Activated CD4-positive, alpha-beta T cell treated with anti-CD3 and anti-CD28 coated beads, Interleukin-2, amount 50 U/mL, for 1 hour (primary cell): Measurements from ENCODE around the gene PAQR7.
"Not testable (repeated sequence)": the region's sequence is repeated elsewhere in the genome, so short reads cannot be mapped to it uniquely, and the experiment has no call there.

ENCODE experiments used
- DNase-seq: peaks from one replicate; pipeline ENCODE4 v3.0.0-alpha.2; 2020

Gene PAQR7

DNA sequence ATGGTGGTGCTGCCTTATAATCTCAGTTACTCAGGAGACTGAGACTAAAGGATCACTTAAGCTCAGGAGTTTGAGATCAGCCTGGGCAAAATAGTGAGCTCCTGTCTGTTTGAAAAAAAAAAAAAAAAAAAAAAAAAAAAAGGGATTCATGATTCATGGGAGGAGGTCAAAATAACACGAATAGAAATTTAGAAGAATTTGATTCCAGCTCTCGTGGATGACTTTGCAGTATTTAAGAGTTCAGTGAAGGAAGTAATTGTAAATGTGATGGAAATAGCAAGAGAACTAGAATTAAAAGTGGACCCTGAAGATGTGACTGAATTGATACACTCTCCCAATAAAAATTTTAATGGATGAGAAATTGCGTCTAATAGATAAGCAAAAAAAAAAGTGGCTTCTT is 32.0 kb downstream of the PAQR7 start:
- no peak for DNase-seq

DNA sequence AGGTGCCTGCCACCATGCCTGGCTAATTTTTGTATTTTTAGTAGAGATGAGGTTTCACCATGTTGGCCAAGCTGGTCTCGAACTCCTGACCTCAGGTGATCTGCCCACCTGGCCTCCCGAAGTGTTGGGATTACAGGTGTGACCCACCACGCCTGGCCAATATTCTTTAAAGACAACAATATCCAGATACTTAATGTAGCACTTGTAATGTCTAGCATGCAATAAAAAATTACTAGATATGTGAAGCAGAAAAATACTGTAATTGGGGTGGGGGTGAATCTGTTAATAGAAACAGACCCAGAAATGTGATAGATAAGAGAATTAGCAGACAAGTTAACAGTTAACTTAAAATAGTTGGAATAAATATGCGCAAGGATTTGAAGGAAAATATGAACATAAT is 35.7 kb downstream of the PAQR7 start:
- not testable (repeated sequence) for DNase-seq

DNA sequence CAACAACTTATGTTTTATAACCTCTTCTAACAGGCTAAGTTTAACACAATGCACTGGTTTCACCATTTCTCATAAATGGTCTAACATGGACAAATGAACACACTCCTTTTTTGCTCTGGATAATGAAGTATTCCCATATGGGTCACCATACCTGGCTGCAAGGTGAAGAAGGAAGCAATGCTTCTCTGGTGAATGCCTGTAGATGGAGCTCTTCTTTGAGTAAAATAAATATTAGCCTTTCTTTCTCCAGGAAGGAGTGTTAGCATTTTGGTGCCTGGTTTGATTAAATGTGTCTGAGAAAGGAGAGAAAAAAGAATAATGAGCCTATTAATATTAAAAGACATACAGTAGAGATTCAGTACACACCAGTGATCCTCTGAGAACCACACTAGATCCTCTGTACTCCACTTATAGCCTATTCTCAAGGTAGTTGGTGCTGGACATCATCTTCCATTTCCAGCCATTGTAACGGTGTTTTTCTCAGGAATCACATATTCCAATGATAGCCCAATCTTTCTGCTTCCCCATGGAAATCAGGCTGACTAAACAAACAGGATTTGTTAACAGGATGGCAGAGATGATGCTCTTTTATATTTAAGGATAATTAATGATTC is 38.1 kb downstream of the PAQR7 start:
- no peak for DNase-seq

DNA sequence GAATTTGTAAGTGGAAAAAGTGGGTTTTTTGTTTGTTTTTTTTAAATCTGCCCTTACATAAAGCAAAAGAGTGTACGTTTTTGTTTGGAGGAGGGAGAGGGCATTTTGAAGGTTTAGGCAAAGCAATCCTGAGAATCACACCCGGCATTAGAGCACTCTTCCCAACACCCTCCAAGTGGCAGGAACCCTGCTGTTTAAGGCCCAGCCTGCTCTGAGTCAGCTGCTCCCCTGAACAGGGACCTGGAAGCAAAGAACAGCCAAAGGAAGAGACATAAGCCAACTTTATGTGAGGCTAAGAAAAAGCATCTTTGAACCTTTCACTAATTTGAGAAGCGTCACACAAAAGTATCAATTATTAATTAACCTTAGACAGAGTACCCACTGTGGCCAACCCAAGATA is 38.8 kb downstream of the PAQR7 start:
- no peak for DNase-seq

DNA sequence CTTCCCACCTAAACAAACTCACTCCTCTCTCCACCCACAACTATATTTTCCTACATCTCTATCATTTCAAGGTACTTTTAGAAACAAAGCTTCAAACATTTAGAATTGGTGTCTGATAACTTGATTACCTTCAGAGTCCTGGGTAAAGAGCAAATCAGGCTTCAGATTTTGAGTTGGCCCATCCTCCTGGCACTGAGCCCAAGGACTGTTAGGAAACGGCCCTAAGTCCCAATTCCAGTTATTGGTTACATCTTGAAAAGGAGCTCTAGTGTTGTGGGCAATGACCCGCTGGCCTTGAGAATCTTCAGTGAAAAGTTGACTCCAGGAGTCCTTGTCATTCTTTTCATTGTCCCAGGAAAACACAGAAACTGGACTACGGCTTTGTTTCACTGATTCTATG is 40.6 kb downstream of the PAQR7 start:
- no peak for DNase-seq

DNA sequence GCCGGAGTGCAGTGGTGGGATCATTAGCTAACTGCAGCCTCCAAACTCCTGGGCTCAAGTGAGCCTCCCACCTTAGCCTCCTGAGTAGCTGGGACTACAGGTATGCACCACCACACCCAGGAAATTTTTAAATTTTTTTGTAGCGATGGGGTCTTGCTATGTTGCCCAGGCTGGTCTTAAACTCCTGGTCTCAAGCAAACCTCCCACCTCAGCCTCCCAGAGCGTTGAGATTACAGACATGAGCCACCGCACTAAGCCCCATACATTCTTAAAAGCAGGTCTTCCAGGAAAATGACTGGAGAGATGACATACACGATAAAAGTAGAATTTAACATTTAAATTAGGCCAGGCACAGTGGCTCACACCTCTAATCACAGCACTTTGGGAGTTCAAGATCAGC is 42.4 kb downstream of the PAQR7 start:
- no peak for DNase-seq

DNA sequence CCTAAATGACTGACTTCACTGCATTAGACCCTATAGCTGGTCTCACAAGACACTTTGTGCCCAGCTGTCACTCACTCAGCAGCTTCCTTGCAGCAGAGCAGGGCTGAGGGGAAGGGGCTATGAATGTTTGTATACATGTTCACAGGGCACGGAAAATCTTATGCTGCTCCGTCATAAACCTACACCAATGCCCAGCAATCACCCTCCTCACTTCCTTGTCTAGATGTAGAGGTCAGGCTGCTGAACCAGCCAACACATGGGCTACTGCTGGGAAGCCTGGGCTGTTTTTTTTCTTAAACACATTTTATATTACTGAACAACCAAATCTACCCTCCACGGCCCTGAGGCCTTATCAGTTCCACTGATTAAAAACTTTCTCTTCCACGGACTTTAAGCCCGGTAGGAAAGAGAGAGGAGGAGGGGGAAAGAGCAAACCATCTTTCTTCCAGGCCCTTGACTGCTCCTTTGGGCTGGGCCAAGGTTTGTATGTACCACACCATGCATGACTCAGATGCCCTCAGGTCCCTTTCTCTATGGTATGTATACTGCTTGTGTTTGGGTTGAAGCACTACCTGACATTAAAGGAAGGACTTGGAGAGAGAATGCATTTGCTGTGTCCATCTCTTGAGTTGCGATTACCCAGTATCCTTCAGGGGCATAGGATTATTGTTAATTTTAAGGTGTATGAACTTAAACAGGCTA is 43.0 kb downstream of the PAQR7 start:
- no peak for DNase-seq

DNA sequence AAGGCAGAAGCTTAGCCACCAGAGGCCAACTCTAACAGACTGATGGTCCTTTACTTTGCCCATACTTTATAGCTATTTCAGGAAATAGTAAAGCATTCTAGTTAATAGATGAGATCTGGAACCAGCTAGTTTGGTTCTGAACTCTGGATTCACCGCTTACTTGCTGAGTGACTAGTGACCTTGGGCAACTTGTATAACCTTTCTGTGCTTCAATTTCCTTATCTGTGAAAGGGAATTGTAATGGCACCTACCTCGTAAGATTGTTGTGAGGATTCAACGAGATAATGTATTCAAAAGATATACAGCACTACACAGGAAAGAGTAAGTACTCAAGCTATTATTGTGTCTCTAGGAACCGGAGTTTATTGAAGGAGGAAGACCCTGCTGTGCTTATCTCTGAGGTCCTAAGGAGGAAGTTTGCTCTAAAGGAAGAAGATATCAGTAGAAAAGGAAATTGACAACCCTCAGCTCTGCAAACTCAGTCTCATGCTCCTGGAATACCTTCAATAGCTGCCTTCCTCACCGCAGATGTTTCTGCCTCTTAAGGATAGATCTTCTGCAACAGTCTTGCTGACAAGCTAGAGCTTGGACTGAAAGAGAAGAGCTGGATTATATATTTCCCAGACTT is 43.8 kb downstream of the PAQR7 start:
- DNase-seq: no peak

DNA sequence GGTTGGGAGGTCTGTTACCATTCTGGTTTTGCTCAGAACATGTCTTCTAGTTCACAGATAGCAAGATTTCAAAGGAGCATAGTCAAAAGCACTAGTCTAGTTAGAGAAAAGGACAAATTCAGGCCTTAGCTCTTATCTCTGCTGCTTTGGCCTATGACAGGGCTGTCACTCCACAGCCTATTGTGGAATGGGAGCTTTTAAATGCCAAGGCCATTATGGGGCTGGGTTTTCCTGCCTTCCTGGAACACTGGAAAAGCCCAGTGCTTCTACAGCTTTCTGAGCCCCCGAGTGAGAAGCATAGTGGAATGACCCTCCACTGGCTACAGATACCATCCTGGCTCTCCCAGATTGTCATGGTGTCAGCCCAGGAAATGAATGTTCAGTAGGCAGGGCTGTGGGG is 46.5 kb downstream of the PAQR7 start:
- no peak for DNase-seq

DNA sequence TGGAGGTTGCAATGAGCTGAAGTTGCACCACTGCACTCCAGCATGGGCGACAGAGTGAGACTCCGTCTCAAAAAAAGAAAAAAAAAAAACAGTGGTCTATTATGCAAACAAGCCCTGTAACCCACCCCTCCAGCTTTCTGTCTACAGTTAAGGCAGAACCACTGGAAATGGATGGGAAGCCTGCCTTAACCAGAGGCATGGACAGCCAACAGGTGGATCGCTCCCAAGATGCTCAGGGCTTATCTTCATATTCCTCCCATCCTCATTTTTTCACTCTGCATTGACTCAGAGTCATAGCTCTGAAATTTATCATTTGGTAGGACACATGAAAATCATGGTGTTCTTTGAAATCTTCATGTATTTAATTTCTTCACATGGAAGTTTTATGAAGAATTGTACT is 47.0 kb downstream of the PAQR7 start:
- DNase-seq: no peak

DNA sequence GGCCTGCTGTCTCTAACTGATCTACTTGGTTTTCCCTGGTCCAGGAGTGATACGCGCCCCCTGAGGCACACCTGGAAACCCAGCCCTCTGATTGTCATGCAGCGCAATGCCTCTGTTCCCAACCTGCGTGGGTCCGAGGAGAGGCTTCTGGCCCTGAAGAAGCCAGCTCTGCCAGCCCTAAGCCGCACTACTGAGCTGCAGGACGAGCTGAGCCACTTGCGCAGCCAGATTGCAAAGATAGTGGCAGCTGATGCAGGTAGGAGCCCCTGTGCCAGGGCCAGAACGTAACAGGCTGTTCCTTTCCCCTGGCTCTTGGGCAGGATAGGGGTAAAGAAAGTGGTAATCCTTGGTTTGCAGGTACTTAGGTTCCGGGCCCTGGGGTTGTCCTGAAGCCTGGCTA is 48.9 kb downstream of the PAQR7 start:
- no peak for DNase-seq

DNA sequence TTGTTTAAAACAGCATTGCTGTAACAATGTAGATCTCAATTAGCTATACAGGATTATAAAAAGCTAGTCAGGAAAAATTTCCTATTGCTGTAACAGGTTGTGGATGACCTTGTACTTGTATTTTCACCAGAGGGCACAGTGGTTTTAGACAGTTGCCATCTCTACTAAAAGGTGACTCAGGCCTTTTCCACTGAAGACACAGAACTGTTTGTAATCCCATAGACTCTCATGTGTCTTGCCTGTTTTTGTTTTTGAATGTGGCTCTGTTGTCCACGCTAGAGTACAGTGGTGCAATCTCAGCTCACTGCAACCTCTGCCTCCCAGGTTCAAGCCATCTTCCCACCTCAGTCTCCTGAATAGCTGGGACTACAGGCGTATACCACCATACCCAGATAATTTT is 49.9 kb downstream of the PAQR7 start:
- no peak for DNase-seq

DNA sequence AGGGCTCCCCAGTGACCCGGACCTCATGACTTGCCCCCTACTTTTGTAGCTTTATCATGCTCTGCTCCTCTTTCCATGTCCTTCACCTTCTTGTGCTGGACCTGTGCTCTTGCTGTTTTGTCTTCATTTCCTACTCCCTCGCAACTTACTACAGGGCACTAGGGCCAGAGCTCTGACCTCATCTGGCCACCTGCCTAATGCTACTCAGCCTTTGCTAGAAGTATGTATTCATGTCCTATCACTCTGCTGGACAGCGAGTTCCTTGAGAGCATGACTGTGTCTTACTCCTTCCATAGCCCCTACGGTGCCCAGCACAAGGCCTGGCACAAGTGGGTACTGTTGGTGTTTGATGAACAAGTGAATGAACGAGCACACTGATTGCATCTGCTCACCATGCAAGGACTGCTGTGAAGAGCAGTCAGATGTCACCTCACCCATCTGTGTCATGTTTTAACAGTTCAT is 53.8 kb downstream of the PAQR7 start:
- no peak for DNase-seq

DNA sequence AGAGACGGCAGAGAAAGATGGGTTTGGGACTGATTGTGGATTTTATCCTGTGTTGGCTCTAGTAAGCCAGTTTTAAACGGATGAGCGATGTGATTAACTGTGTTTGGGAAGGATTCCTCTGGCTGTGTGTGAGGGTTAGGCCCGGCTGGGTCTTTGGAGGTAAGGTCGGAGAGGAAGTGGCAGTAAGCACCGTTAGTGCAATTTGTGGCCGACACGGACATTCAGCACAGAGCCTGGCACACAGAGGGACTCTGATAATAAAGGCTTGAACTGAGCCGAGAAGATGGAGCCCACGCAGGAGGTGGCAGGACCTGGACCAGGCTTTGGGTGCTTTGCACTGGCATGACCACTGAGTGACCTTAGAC is 54.4 kb downstream of the PAQR7 start:
- DNase-seq: no peak

DNA sequence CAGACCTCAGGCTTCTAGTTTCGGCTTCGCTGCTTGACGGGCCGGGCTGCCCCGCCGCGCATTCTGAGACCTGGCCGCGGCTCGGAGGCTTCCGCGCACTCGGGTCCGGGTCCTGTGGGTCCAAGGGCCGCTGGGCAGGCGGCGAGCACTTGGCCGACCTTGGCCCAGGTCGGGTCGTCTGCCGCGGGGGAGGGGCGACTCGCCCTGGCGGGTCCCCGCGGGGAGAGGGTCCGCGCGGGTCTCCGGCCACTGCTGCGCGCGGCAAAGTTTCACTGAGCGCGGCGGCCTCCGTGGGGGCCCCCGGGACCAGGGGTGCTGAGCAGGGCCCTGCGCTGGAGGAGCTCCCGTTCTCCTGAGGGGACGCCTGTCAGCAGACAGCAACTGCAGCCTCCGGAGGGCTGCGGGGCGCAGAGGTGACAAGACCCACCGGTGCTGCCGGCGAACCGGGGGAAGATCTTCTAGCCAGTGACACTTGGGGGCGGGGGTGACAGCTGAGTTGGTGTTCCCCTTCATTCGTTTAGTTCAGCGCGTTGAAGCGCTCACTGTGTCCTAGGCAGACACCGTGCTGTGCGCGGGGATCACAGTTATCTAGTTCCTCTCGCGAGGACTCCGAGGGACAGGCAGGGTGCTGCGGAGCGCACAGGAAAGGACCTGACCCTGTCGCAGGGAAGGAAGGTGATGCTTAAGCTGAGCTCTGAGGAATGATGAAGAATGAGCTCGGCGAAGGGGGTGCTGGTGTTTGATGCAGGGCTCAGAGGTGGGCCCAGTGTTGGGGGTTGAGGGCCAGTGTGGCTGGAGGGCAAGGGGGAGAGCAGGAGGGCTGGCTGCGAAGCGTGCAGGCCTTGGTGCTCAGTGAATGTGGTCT is 55.0 kb downstream of the PAQR7 start:
- peak; percentile 62 for DNase-seq

DNA sequence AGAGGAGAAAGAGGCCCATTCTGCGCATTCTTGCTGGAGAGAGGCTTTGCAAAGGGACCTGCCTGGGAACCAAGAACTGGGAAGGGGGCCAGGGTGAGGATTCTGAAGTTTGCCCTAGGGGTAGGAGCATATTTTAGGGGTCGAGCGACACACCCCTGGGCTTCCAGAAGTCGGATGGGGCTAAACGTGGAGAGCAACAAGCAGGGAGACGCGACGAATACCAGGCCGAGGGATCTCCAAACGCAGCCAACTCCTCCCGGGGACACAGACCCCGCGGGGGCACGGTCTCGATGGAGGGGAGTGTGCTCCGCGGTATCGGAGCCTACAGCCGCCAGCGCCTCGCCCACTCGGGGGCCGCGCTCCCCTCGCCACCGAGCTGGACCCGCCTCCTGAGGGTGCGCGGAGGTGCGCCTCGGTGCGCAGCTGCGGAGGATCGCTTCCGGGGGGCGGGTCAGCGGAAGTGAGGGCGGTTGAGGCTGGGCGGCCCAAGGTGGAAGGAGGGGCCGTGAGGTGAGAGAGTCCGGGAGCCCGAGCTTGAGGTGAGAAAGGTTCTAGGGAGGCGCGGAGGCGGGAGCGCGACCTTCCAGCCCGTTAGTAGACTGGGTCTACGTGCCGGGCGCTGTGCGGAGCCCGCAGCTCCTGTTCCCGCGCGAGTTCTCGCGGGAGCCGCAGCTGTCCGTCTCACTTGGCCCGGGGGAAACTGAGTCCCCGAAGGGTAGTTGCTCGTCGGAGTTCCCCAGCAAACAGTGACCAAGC is 55.8 kb downstream of the PAQR7 start, which contains the start of gene MTFR1L:
TSS of gene MTFR1L (plus strand) at position 464 of the 756 bp plus-strand sequence. CDS start 3,151 bp downstream, outside the sequence.
- peak; percentile 92 for DNase-seq

DNA sequence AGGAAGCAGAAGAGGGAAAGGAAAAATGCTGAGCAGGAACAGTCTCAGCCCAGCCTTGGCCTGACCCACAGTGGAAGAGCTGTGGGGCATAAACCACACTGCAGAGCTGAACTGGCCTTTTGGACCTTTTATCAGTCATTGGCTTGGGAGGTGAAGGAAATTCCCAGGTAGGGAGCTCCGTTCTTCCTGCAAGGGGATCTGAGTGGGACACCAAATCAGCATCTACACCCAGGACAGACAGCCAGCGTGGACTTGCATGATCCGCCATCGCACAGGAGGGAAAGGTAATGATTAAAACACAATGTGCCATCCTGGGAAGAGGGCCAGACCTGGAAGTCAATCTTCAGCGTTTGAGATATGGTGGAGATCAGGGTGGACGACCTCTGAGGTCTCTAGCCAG is 56.9 kb downstream of the PAQR7 start:
- no peak for DNase-seq

DNA sequence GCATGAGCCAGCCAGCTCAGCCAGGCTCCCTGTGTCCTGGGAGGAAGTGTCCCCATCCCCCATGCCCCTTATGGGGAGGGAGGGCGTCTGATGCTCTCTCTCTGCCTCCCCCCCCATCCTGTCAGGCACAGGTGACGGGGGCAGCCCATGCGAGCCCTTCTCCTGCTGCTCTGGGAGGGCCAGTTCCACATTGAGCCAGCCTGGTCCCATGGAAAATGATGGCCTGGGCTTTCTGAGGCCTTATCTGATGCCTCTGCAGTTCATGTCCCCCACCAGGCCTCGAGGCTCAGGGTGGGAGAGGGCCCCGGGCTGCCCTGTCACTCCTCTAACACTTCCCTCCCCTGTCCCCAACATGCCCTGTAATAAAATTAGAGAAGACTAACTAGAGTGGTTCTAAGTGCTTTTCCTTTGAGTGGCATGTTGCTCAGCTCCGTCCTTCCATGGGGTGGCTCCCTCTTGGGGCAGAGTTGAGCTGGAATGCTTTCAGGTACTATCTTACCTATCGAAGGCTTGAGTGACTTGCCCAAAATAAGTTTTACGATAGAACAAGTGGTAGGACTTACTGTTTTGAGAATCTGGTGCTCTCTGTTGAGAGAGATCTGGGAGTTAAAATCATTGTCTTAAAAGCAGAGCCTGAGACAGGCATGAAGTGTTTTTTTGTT is 57.5 kb downstream of the PAQR7 start:
- DNase-seq: no peak

DNA sequence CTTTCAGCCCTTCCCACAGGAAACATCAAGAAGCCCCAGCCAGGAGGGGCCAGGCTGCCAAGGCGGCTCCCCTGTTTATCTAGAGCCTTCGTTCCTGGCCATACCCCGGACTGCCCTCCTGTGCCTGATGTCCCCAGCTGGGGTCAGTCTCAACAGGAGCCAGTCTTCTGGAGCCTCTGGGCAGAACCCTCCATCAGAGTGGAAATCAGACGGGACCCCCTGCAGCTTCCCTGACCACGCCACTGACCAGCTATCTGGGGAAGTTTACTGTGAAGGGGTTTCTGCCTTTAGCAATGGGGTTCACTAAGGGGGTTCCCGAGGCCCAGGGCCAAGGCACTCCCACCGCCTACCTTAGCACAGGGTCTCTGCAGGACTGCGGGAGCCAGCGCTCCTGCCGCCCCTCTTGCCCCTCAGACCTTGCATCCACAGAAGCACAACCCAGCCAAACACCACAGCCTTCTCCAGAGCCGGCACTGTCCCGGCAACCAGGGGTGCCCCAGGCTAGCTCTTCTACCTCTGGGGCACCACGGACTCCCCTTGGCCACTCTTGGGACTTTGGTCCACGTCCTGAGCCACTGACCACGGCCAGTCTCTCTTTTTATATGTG is 59.3 kb downstream of the PAQR7 start:
- no peak for DNase-seq

DNA sequence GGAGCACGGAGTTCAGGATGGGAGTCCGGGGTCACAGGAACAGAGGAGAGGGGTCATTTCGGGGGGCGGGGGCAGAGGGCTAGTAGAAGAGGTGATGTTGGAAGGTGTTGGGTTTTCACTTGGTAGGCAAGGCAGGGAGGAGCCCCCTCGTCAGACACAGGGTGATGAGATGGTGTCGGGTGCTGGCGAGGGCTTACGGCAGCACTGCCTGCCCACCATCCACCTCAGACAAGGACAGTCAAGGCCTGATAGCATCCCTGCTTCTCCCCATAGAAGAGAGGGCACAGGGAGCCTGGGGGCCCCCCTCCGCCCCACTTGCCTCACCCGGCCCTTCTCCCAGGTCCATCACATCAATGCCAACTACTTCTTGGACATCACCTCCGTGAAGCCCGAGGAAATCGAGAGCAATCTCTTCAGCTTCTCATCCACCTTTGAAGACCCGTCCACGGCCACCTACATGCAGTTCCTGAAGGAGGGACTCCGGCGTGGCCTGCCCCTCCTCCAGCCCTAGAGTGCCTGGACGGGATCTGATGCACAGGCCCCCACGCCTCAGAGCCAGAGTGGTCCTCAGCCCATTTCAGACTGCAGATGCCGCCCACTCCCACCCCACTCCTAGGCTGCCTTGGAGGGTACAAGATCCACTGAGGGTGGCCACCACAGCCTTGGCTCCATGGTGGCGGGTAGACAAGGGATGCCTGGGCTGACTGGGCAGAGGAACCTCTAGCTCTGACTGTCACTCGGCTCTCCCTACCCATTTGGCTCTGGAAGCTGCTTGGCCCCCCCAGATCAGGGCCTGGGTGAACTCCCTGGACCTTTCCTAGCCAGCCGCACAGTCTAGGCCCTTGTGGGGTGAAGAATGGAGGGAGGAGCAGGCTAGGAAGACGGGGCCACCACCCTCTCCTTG is 60.0 kb downstream of the PAQR7 start:
- no peak for DNase-seq
